HG03520 (cell line): ENCODE data around the gene RASIP1.
"Not testable (repeated sequence)": the region's sequence is repeated elsewhere in the genome, so short reads cannot be mapped to it uniquely, and the experiment has no call there.

Source experiments
- ATAC-seq: cut with Tn5 transposase; IDR thresholded peaks from one replicate; pipeline ENCODE4 v1.9.1; 2021; ENCODE audit warnings: mild to moderate bottlenecking, moderate library complexity; ENCODE audit not compliant: unreplicated experiment

The RASIP1 gene

GRCh38 chr19:48713041-48713863 is 27.2 kb downstream of the RASIP1 start:
- ATAC-seq, result no peak

- no peak for ATAC-seq
Observed at GRCh38 chr19:48711106-48711662, 29.2 kb downstream of the RASIP1 start.

- no peak for ATAC-seq
Observed at GRCh38 chr19:48708471-48708870, 31.9 kb downstream of the RASIP1 start.

GRCh38 chr19:48705431-48705830 is 35.0 kb downstream of the RASIP1 start:
- no peak for ATAC-seq

GRCh38 chr19:48703316-48703715 is 37.1 kb downstream of the RASIP1 start:
- ATAC-seq, result no peak

- no peak for ATAC-seq
Observed at GRCh38 chr19:48702701-48703100, 37.7 kb downstream of the RASIP1 start.

GRCh38 chr19:48698046-48698445 is 42.4 kb downstream of the RASIP1 start:
- no peak for ATAC-seq

- no peak for ATAC-seq
Observed at GRCh38 chr19:48696353-48697010, 43.9 kb downstream of the RASIP1 start.

GRCh38 chr19:48695743-48696352 is 44.6 kb downstream of the RASIP1 start, which contains the start of gene FUT2:
Gene FUT2, plus strand, starts transcription at chr19:48695971. Its CDS starts 6,986 bp downstream, at chr19:48702957.
- no peak for ATAC-seq

- ATAC-seq, result not testable (repeated sequence)
Observed at GRCh38 chr19:48693629-48694028, 46.8 kb downstream of the RASIP1 start.

- no peak for ATAC-seq
Observed at GRCh38 chr19:48689449-48689848, 51.0 kb downstream of the RASIP1 start.

GRCh38 chr19:48687776-48688175 is 52.6 kb downstream of the RASIP1 start:
- no peak for ATAC-seq

GRCh38 chr19:48686637-48687036 is 53.8 kb downstream of the RASIP1 start:
- not testable (repeated sequence) for ATAC-seq

GRCh38 chr19:48686088-48686487 is 54.3 kb downstream of the RASIP1 start:
- ATAC-seq, result no peak

GRCh38 chr19:48685583-48685982 is 54.8 kb downstream of the RASIP1 start:
- no peak for ATAC-seq

GRCh38 chr19:48683349-48683748 is 57.1 kb downstream of the RASIP1 start:
- ATAC-seq, result no peak

- no peak for ATAC-seq
Observed at GRCh38 chr19:48681127-48681470, 59.3 kb downstream of the RASIP1 start.

GRCh38 chr19:48680436-48681126 is 59.8 kb downstream of the RASIP1 start:
- ATAC-seq, result no peak

- not testable (repeated sequence) for ATAC-seq
Observed at GRCh38 chr19:48680006-48680405, 60.4 kb downstream of the RASIP1 start.

GRCh38 chr19:48678201-48678600 is 62.2 kb downstream of the RASIP1 start:
- no peak for ATAC-seq

- no peak for ATAC-seq
Observed at GRCh38 chr19:48676887-48677286, 63.5 kb downstream of the RASIP1 start.
